ENCODE measurements around the gene LRRC4C. TPM values are rescaled to one million over a fixed set of nuclear protein-coding genes. Genes with fewer than 3 reads are reported as not detected.

The LRRC4C gene
- total RNA-seq, 1 donor from 2014 or later: 2.2 TPM

GRCh38 chr11:40686765-40687164 lies 772.7 kb downstream of the LRRC4C start:
- intact Hi-C loops (cut with DNase I): no loop called here
- Histone ChIP-seq H3K4me3 (no peak overlapping the region), H3K9me3 (no peaks in the 10 kb centered on the region), H3K4me1 (no peaks in the 10 kb centered on the region), H3K36me3 (no peaks in the 10 kb centered on the region), H3K27ac (no peak overlapping the region), H3K27me3 (no peaks in the 10 kb centered on the region)
- DNase-seq: no peak
- TF ChIP-seq CTCF (IDR thresholded peaks at IDR 0.05): no peak
- no peak for ATAC-seq

DNA sequence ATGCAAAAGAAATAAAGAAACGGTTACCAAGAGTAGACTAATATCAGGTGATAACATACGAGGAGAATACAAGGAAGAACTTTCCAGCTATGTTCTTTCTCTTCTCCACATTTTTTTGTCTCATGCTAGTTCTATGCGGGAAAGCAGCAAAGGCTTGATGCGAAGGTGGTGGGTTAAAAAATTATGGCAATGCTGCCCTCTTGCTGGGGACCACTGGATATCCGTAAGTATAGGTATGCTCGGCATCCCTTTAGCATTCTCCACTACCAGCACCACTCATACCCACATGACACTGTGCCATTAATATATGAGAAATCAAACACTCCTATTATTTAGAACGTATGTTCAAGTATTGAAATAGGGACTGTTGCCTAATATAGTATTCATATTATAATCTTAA lies 776.4 kb downstream of the LRRC4C start:
- H3K4me1 ChIP-seq: no peaks in the 10 kb centered on the region
- ATAC-seq: no peak

DNA sequence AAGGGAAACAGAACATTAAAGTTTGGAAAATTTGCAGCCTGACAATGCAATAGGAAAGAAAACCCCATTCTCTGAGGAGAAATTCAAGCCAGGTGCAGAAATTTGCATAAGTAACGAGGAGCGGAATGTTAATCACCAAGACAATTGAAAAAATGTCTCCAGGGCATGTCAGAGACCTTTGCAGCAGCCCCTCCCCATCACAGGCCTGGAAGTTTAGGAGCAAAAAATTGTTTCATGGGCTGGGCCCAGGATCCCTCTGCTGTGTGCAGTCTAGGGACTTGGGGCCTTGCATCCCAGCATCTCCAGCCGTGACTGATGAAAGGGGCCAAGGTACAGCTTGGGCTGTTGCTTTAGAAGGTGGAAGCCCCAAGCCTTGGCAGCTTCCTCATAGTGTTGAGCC lies 780.2 kb downstream of the LRRC4C start:
- ATAC-seq: no peak
- intact Hi-C loops (cut with DNase I): no loop called here
- no peak for TF ChIP-seq CTCF (IDR thresholded peaks at IDR 0.05)
- Histone ChIP-seq H3K9me3 (no peaks in the 10 kb centered on the region), H3K27ac (no peak overlapping the region), H3K4me3 (no peak overlapping the region), H3K27me3 (no peaks in the 10 kb centered on the region), H3K36me3 (no peaks in the 10 kb centered on the region), H3K4me1 (no peaks in the 10 kb centered on the region)
- DNase-seq: no peak

More for the DNA sequence above, 776.4 kb downstream of the LRRC4C start:
- TF ChIP-seq CTCF (IDR thresholded peaks at IDR 0.05): no peak
- no peak overlapping the region for H3K27ac ChIP-seq
- no peak for DNase-seq
- H3K9me3 ChIP-seq: no peaks in the 10 kb centered on the region
- intact Hi-C loops (cut with DNase I): no loop called here
- no peaks in the 10 kb centered on the region for H3K27me3 ChIP-seq
- no peak overlapping the region for H3K4me3 ChIP-seq
- no peaks in the 10 kb centered on the region for H3K36me3 ChIP-seq

- H3K36me3 ChIP-seq: no peaks in the 10 kb centered on the region
- H3K4me1 ChIP-seq: no peaks in the 10 kb centered on the region
- DNase-seq (no peak), ATAC-seq (no peak)
- no peak for TF ChIP-seq CTCF (IDR thresholded peaks at IDR 0.05)
- intact Hi-C loops (cut with DNase I): no loop called here
- no peak overlapping the region for H3K27ac ChIP-seq
- no peak overlapping the region for H3K4me3 ChIP-seq
- no peaks in the 10 kb centered on the region for H3K27me3 ChIP-seq
- peaks cover 18% of the 10 kb centered on the region for H3K9me3 ChIP-seq
Observed at GRCh38 chr11:40647295-40647694, 812.2 kb downstream of the LRRC4C start.

- no peaks in the 10 kb centered on the region for H3K9me3 ChIP-seq
- no peak for TF ChIP-seq CTCF (IDR thresholded peaks at IDR 0.05)
- intact Hi-C loops (cut with DNase I): no loop called here
- DNase-seq (no peak), ATAC-seq (no peak)
- no peaks in the 10 kb centered on the region for H3K4me1 ChIP-seq
- no peak overlapping the region for H3K4me3 ChIP-seq
- H3K27me3 ChIP-seq: no peaks in the 10 kb centered on the region
- H3K27ac ChIP-seq: no peak overlapping the region
- H3K36me3 ChIP-seq: no peaks in the 10 kb centered on the region
Observed at GRCh38 chr11:40642284-40642683, 817.2 kb downstream of the LRRC4C start.

DNA sequence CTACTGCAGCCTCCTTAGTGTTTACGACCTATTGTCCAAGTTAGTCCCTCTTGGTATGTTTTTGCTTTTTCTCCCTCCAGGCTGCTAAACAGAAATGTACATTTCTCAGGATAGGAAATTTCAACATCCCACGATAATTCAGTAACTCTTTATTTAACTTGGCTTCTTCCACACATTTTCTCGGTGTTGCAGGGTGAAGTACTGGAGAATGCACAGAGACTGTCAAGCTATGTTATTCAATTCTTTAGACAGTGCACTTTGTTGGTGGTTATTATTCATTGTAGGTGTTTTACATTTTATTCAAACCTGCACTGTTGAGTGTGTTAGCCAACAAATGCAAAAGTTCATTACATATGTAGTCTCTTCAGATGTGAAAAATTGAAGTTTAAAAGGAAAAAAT lies 839.8 kb downstream of the LRRC4C start:
- no peaks in the 10 kb centered on the region for H3K9me3 ChIP-seq
- DNase-seq (no peak), ATAC-seq (no peak)
- no peak overlapping the region for H3K4me3 ChIP-seq
- intact Hi-C loops (cut with DNase I): no loop called here
- no peaks in the 10 kb centered on the region for H3K27me3 ChIP-seq
- H3K27ac ChIP-seq: no peak overlapping the region
- no peak for TF ChIP-seq CTCF (IDR thresholded peaks at IDR 0.05)
- H3K36me3 ChIP-seq: no peaks in the 10 kb centered on the region
- H3K4me1 ChIP-seq: no peaks in the 10 kb centered on the region

Measured in upper lobe of right lung (tissue), 1 donor.